Sigmoid colon (tissue), 7 donors: ENCODE data around the gene MOV10. TPM values are rescaled to one million over a fixed set of nuclear protein-coding genes. Genes with fewer than 3 reads are reported as not detected.

ENCODE experiments used
- DNase-seq: peaks from one replicate; pipeline ENCODE4 v3.0.0-alpha.2; 2019
- H3K27ac ChIP-seq, 4 donors: fragments of 200-600 bp; sonication (generic); one replicate each; pipeline ENCODE4 v1.5.1; 2016 to 2019; ENCODE audit warnings: mild to moderate bottlenecking in 1 of 4
- H3K27me3 ChIP-seq, 3 donors: fragments of 200-600 bp; sonication (generic); one replicate each; pipeline ENCODE4 v1.5.1; 2019; ENCODE audit warnings: mild to moderate bottlenecking in 1 of 3
- H3K36me3 ChIP-seq, 4 donors: fragments of 200-600 bp; sonication (generic); one replicate each; pipeline ENCODE4 v1.5.1; 2016 to 2019
- H3K4me1 ChIP-seq, 4 donors: fragments of 200-600 bp; sonication (generic); one replicate each; pipeline ENCODE4 v1.5.1; 2017 to 2019
- H3K4me3 ChIP-seq, 4 donors: fragments of 200-600 bp; sonication (generic); one replicate each; pipeline ENCODE4 v1.5.1; 2017 to 2019; ENCODE audit warnings: mild to moderate bottlenecking in 2 of 4, moderate library complexity in 1 of 4
- H3K9me3 ChIP-seq, 4 donors: fragments of 200-600 bp in 3 of 4; sonication (generic) in 3 of 4; one replicate each; pipeline versions ENCODE4 v1.5.1 to v1.6.1; 2013 to 2019
- EP300 ChIP-seq, 4 donors: sonication (generic); formaldehyde crosslinking; IDR thresholded peaks; one replicate each; pipeline ENCODE4 v1.6.1; 2017; ENCODE audit warnings: antibody characterized with exemption in 4 of 4
- POLR2A ChIP-seq, 2 donors: fragments of 450-650 bp; IDR thresholded peaks; one replicate each; pipeline ENCODE4 v1.6.1; 2016; ENCODE audit warnings: antibody characterized with exemption in 2 of 2, mild to moderate bottlenecking in 2 of 2, moderate library complexity in 2 of 2
- POLR2AphosphoS5 ChIP-seq, 4 donors: sonication (generic); formaldehyde crosslinking; IDR thresholded peaks; one replicate each; pipeline ENCODE4 v1.6.1; 2017; ENCODE audit warnings: antibody characterized with exemption in 4 of 4
- WGBS, 2 donors: extraction: QIAGEN DNeasy Blood & Tissue Kit; methylation state at CpG; one replicate each; pipeline ENCODE4 v1.1.7; 2013; 5-methylcytosine and 5-hydroxymethylcytosine counted together
- intact Hi-C: fragments of 100-400 bp; cut with DNase I; formaldehyde crosslinking; loops from one replicate; pipeline ENCODE4 v1.15.1; 2023
- polyA plus RNA-seq, 3 donors: library from polyadenylated mRNA; stranded (reverse); fragments of 200-250 nt; gene quantifications; one replicate each; pipeline ENCODE4 v1.2.3, GENCODE V29; 2013
- total RNA-seq, 4 donors: library from RNA; depleted of rRNA; stranded (reverse); fragments of >200 nt; gene quantifications; one replicate each; pipeline ENCODE4 v1.1.0, GENCODE V29; 2016
- TF ChIP-seq, protein P1 (sequence below), 4 experiments: fragments of 450-650 bp in 3 of 4; fragments of 200-600 bp in 1 of 4; IDR thresholded peaks; one replicate each; pipeline ENCODE4 v1.5.1; 2016 to 2019; ENCODE audit warnings: antibody characterized with exemption in 4 of 4, mild to moderate bottlenecking in 3 of 4, moderate library complexity in 2 of 4
- donor health status: healthy with polysubstance abuse.
- donor health status: Bipolar disorder and iron deficiency.
- donor health status: healthy.

The MOV10 gene, protein sequence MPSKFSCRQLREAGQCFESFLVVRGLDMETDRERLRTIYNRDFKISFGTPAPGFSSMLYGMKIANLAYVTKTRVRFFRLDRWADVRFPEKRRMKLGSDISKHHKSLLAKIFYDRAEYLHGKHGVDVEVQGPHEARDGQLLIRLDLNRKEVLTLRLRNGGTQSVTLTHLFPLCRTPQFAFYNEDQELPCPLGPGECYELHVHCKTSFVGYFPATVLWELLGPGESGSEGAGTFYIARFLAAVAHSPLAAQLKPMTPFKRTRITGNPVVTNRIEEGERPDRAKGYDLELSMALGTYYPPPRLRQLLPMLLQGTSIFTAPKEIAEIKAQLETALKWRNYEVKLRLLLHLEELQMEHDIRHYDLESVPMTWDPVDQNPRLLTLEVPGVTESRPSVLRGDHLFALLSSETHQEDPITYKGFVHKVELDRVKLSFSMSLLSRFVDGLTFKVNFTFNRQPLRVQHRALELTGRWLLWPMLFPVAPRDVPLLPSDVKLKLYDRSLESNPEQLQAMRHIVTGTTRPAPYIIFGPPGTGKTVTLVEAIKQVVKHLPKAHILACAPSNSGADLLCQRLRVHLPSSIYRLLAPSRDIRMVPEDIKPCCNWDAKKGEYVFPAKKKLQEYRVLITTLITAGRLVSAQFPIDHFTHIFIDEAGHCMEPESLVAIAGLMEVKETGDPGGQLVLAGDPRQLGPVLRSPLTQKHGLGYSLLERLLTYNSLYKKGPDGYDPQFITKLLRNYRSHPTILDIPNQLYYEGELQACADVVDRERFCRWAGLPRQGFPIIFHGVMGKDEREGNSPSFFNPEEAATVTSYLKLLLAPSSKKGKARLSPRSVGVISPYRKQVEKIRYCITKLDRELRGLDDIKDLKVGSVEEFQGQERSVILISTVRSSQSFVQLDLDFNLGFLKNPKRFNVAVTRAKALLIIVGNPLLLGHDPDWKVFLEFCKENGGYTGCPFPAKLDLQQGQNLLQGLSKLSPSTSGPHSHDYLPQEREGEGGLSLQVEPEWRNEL
- total RNA-seq (10 to 100 TPM; 16.5 to 43.8 (median 22.3) TPM), polyA plus RNA-seq (10 to 100 TPM; 28.8 to 60.1 (median 34.2) TPM)

DNA sequence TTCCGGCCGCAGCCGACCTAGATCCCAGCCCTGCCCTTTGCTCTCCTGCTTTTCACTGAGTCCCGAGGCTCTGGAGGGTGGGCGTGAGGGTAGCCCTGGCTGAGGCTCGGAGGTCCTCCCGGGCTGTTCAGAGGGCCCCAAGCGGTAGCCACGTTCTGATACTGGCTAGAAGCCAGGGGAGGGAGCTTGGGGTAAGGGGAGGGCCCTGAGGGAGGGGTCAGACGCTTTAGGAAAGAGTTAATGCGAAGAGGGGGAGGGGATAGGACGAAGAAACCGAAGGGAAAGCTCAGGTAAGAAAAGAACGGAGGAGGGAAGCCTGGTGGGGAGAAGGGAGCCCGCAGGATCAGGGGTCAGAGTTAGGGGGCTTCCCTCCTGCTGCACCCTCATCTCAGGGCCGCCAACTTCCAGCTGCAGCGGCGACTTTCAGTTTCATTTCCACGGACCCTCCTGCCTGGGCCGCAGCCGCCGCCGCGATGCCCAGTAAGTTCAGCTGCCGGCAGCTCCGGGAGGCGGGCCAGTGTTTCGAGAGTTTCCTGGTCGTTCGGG, at the start of gene MOV10:
Gene MOV10 (plus strand): TSS at position 220 of the 546 bp plus-strand sequence. CDS start 254 bp downstream, at position 474.
- 0 to 1% methylated on average over 30 of the region's 30 CpGs for WGBS, 2 donors

DNA sequence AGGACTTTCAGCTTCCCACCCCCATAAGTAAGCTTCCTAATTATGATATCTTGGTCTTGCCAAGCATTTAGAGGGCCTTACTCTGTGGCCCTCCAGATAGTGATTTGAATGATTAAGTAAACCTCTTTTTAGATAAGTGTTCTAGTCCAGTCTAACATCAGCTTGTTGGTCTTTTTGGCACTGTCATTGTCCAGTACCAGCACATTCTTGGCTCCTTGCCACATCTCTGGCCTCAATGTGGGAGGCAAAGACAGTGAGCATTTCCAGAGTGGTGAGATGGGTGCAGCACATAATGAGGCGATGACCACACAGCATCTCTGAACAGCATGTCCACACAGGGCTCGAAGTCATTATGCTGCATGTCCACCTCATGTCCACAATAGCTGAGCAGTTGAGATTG, 48.8 kb upstream of the MOV10 start:
- Histone ChIP-seq H3K9me3 (no peaks in the 10 kb centered on the region), H3K27me3 (no peaks in the 10 kb centered on the region), H3K27ac (no peak overlapping the region), H3K4me3 (no peak overlapping the region), H3K36me3 (no peaks in the 10 kb centered on the region), H3K4me1 (peaks cover 0 to 61% (median 36%) of the 10 kb centered on the region in 4 donors)
- intact Hi-C loops: no loop called here
- peak in 1 of 4 donors; percentile 29 for TF ChIP-seq POLR2AphosphoS5 (IDR thresholded peaks at IDR 0.05)
- TF ChIP-seq, protein P1, sequence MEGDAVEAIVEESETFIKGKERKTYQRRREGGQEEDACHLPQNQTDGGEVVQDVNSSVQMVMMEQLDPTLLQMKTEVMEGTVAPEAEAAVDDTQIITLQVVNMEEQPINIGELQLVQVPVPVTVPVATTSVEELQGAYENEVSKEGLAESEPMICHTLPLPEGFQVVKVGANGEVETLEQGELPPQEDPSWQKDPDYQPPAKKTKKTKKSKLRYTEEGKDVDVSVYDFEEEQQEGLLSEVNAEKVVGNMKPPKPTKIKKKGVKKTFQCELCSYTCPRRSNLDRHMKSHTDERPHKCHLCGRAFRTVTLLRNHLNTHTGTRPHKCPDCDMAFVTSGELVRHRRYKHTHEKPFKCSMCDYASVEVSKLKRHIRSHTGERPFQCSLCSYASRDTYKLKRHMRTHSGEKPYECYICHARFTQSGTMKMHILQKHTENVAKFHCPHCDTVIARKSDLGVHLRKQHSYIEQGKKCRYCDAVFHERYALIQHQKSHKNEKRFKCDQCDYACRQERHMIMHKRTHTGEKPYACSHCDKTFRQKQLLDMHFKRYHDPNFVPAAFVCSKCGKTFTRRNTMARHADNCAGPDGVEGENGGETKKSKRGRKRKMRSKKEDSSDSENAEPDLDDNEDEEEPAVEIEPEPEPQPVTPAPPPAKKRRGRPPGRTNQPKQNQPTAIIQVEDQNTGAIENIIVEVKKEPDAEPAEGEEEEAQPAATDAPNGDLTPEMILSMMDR (IDR thresholded peaks at IDR 0.05): no peak
- DNase-seq: no peak
- 96 to 97% methylated on average over 2 of the region's 2 CpGs for WGBS, 2 donors

More for the DNA sequence above, at the start of gene MOV10:
- Histone ChIP-seq H3K4me3 (peak within 1 kb of the TSS; percentile 67 to 96 (median 85)), H3K4me1 (peaks cover 0 to 24% (median 21%) of the 10 kb centered on the region in 4 donors), H3K9me3 (no peaks in the 10 kb centered on the region), H3K36me3 (peaks cover 0 to 23% (median 6%) of the 10 kb centered on the region in 4 donors), H3K27ac (peak within 1 kb of the TSS; percentile 87 to 96 (median 90)), H3K27me3 (no peaks in the 10 kb centered on the region)
- TF ChIP-seq EP300 (IDR thresholded peaks at IDR 0.05) (no peak), POLR2AphosphoS5 (IDR thresholded peaks at IDR 0.05) (peak in 2 of 4 donors; percentile 41 to 65), POLR2A (IDR thresholded peaks at IDR 0.05) (no peak)
- TF ChIP-seq, protein P1 (IDR thresholded peaks at IDR 0.05): no peak
- DNase-seq: peak; percentile 89
- intact Hi-C loops: loop anchor here (1.0 to 2.0 kb wide), 2 partner anchors 33 to 56 kb away; partner anchors contain the start of genes CAPZA1, RHOC and ST7L

DNA sequence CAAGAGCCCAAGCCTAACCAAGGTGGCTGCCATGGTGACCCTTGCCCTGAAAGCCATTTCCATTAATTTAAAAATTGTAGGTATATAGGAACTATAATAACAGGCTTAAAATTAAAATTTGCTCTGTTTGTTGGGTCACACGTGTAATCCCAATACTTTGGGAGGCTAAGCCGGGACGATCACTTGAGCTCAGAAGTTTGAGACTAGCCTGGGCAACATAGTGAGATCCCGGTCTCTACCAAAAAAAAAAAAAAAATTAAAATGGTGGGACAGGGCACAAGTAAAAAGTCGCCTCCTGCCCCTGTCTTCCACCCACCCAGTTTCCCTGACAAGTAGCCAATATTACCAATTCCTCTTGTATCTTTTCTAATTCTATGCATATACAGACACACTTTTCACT, 48.3 kb upstream of the MOV10 start:
- no peak for DNase-seq
- no peaks in the 10 kb centered on the region for H3K36me3 ChIP-seq
- no peaks in the 10 kb centered on the region for H3K27me3 ChIP-seq
- H3K27ac ChIP-seq: no peak overlapping the region
- intact Hi-C loops: no loop called here
- H3K9me3 ChIP-seq: no peaks in the 10 kb centered on the region
- TF ChIP-seq, protein P1 (IDR thresholded peaks at IDR 0.05): no peak
- TF ChIP-seq EP300 (IDR thresholded peaks at IDR 0.05) (no peak), POLR2AphosphoS5 (IDR thresholded peaks at IDR 0.05) (no peak), POLR2A (IDR thresholded peaks at IDR 0.05) (no peak)
- H3K4me1 ChIP-seq: peaks cover 0 to 61% (median 33%) of the 10 kb centered on the region in 4 donors
- no peak overlapping the region for H3K4me3 ChIP-seq
- 96% methylated on average over 5 of the region's 5 CpGs for WGBS, 2 donors

DNA sequence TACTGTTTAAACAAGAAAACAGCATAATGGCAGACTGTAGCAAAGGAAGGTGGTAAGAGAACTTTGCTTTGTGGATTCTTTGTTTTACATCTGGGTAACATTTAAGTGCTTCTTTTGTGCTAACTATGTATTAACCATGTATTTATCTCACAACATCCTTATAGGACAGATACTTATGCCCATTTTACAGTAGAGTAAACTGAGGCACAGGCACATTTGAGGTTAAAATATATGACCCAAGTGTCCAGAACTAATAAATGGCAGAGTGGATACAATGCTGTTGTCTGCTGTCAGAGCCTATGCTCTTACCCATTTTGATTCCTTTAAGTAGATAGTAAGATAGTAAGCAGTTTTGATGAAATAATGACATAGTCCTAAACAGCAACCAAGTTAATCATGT, 47.6 kb upstream of the MOV10 start:
- no peak for TF ChIP-seq POLR2A (IDR thresholded peaks at IDR 0.05)
- TF ChIP-seq EP300 (IDR thresholded peaks at IDR 0.05): no peak
- TF ChIP-seq, protein P1 (IDR thresholded peaks at IDR 0.05): no peak
- TF ChIP-seq POLR2AphosphoS5 (IDR thresholded peaks at IDR 0.05): no peak
- intact Hi-C loops: no loop called here
- no peaks in the 10 kb centered on the region for H3K36me3 ChIP-seq
- H3K4me1 ChIP-seq: peaks cover 0 to 60% (median 26%) of the 10 kb centered on the region in 4 donors
- H3K9me3 ChIP-seq: no peaks in the 10 kb centered on the region
- H3K4me3 ChIP-seq: no peak overlapping the region
- no peak for DNase-seq
- H3K27me3 ChIP-seq: no peaks in the 10 kb centered on the region
- H3K27ac ChIP-seq: no peak overlapping the region
